Measurements from ENCODE around the gene TMEM38B.
"Not testable (repeated sequence)": the region's sequence is repeated elsewhere in the genome, so short reads cannot be mapped to it uniquely, and the experiment has no call there.

Gene TMEM38B

GRCh38 chr9:105737205-105737604 is 42.9 kb downstream of the TMEM38B start:
- peaks cover 12% of the 10 kb centered on the region for H3K9me3 ChIP-seq (ENCODE audit: insufficient read depth, low read length)
- no peaks in the 10 kb centered on the region for H3K79me2 ChIP-seq (ENCODE audit: low read length)
- TF ChIP-seq, protein P1, sequence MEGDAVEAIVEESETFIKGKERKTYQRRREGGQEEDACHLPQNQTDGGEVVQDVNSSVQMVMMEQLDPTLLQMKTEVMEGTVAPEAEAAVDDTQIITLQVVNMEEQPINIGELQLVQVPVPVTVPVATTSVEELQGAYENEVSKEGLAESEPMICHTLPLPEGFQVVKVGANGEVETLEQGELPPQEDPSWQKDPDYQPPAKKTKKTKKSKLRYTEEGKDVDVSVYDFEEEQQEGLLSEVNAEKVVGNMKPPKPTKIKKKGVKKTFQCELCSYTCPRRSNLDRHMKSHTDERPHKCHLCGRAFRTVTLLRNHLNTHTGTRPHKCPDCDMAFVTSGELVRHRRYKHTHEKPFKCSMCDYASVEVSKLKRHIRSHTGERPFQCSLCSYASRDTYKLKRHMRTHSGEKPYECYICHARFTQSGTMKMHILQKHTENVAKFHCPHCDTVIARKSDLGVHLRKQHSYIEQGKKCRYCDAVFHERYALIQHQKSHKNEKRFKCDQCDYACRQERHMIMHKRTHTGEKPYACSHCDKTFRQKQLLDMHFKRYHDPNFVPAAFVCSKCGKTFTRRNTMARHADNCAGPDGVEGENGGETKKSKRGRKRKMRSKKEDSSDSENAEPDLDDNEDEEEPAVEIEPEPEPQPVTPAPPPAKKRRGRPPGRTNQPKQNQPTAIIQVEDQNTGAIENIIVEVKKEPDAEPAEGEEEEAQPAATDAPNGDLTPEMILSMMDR (IDR thresholded peaks at IDR 0.05; ENCODE audit: low read depth, low read length), result no peak
- no peak for TF ChIP-seq EZH2phosphoT487 (IDR thresholded peaks at IDR 0.05; ENCODE audit: low read depth)
- H2AFZ ChIP-seq (ENCODE audit: low read depth, low read length), result no peak overlapping the region
- no peaks in the 10 kb centered on the region for H4K20me1 ChIP-seq (ENCODE audit: insufficient read depth, low read length)
- no peak overlapping the region for H3K4me2 ChIP-seq (ENCODE audit: low read length)
- H3K36me3 ChIP-seq (replicated peaks; ENCODE audit: low read depth, low read length), result peaks cover 30% of the 10 kb centered on the region
- no peak overlapping the region for H3K27ac ChIP-seq (ENCODE audit: low read length)
- H3K4me1 ChIP-seq (ENCODE audit: low read length), result no peaks in the 10 kb centered on the region
- H3K27me3 ChIP-seq (ENCODE audit: low read depth, low read length), result no peaks in the 10 kb centered on the region
- H3K4me3 ChIP-seq (ENCODE audit: low read length), result no peak overlapping the region
- no peak overlapping the region for H3K9ac ChIP-seq (ENCODE audit: low read length)

GRCh38 chr9:105742088-105742487 is 47.7 kb downstream of the TMEM38B start:
- Histone ChIP-seq H3K4me2 (ENCODE audit: low read length) (no peak overlapping the region), H3K4me1 (ENCODE audit: low read length) (no peaks in the 10 kb centered on the region), H3K36me3 (replicated peaks; ENCODE audit: low read depth, low read length) (peaks cover 6% of the 10 kb centered on the region), H3K9ac (ENCODE audit: low read length) (no peak overlapping the region), H3K4me3 (ENCODE audit: low read length) (no peak overlapping the region), H3K27ac (ENCODE audit: low read length) (no peak overlapping the region), H3K79me2 (ENCODE audit: low read length) (no peaks in the 10 kb centered on the region), H3K27me3 (ENCODE audit: low read depth, low read length) (no peaks in the 10 kb centered on the region), H2AFZ (ENCODE audit: low read depth, low read length) (no peak overlapping the region), H4K20me1 (ENCODE audit: insufficient read depth, low read length) (no peaks in the 10 kb centered on the region), H3K9me3 (ENCODE audit: insufficient read depth, low read length) (no peaks in the 10 kb centered on the region)
- TF ChIP-seq, protein P1 (IDR thresholded peaks at IDR 0.05; ENCODE audit: low read depth, low read length), result no peak
- TF ChIP-seq EZH2phosphoT487 (IDR thresholded peaks at IDR 0.05; ENCODE audit: low read depth), result no peak

GRCh38 chr9:105747325-105747724 is 53.0 kb downstream of the TMEM38B start:
- not testable (repeated sequence) for H2AFZ ChIP-seq (ENCODE audit: low read depth, low read length); H3K4me3 ChIP-seq (ENCODE audit: low read length); H3K79me2 ChIP-seq (ENCODE audit: low read length); H3K9ac ChIP-seq (ENCODE audit: low read length); H3K4me1 ChIP-seq (ENCODE audit: low read length); H3K27me3 ChIP-seq (ENCODE audit: low read depth, low read length); H3K4me2 ChIP-seq (ENCODE audit: low read length); H3K9me3 ChIP-seq (ENCODE audit: insufficient read depth, low read length); H4K20me1 ChIP-seq (ENCODE audit: insufficient read depth, low read length); H3K27ac ChIP-seq (ENCODE audit: low read length)
- H3K36me3 ChIP-seq (replicated peaks; ENCODE audit: low read depth, low read length), result peaks cover 24% of the 10 kb centered on the region

DNA sequence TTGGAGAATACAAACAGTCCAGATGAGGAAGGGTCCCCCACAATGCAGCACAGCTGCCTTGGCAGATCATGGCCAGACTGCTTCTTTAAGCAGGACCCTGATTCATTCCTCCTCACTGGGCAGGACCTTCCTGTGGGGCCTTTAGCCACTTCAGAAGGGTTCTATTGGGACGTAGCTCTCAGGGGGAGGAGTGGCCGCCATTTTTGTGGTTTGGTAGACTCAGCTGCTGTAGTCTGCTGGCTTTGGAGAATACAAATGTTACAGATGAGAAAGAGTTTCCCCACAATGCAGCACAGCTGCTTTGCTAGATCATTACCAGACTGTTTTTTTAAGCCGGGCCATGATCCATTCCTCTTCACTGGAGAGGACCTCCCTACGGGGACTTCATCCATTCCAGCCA is 57.4 kb downstream of the TMEM38B start:
- Histone ChIP-seq H3K4me1 (ENCODE audit: low read length) (no peaks in the 10 kb centered on the region), H3K79me2 (ENCODE audit: low read length) (no peaks in the 10 kb centered on the region), H2AFZ (ENCODE audit: low read depth, low read length) (no peak overlapping the region), H3K9ac (ENCODE audit: low read length) (no peak overlapping the region), H3K4me3 (ENCODE audit: low read length) (no peak overlapping the region), H3K27me3 (ENCODE audit: low read depth, low read length) (no peaks in the 10 kb centered on the region), H3K4me2 (ENCODE audit: low read length) (no peak overlapping the region), H3K27ac (ENCODE audit: low read length) (no peak overlapping the region), H3K36me3 (replicated peaks; ENCODE audit: low read depth, low read length) (peaks cover 31% of the 10 kb centered on the region), H4K20me1 (ENCODE audit: insufficient read depth, low read length) (no peaks in the 10 kb centered on the region), H3K9me3 (ENCODE audit: insufficient read depth, low read length) (no peaks in the 10 kb centered on the region)
- TF ChIP-seq EZH2phosphoT487 (IDR thresholded peaks at IDR 0.05; ENCODE audit: low read depth), result no peak
- TF ChIP-seq, protein P1 (IDR thresholded peaks at IDR 0.05; ENCODE audit: low read depth, low read length), result no peak

All from OCI-LY3 (cell line).